Tibial nerve (tissue), 4 donors: ENCODE data around the gene EYS.

Experiments
- CTCF ChIP-seq, 5 experiments: fragments of 200-600 bp in 3 of 5; fragments of 450-650 bp in 2 of 5; sonication (generic) in 3 of 5; IDR thresholded peaks; one replicate each; pipeline ENCODE4 v1.5.1; 2016 to 2019; ENCODE audit warnings: antibody characterized with exemption in 5 of 5, mild to moderate bottlenecking in 3 of 5, moderate library complexity in 2 of 5
- EP300 ChIP-seq, 2 donors: sonication (generic); formaldehyde crosslinking; IDR thresholded peaks; one replicate each; pipeline ENCODE4 v1.6.1; 2017; ENCODE audit warnings: antibody characterized with exemption in 2 of 2, mild to moderate bottlenecking in 1 of 2

GRCh38 chr6:64696053-64696452 lies 1011.0 kb downstream of the EYS start:
- no peak for TF ChIP-seq CTCF (IDR thresholded peaks at IDR 0.05)
- TF ChIP-seq EP300 (IDR thresholded peaks at IDR 0.05): no peak
